Endothelial cell (in vitro differentiated cells): Measurements from ENCODE around the gene TMEM238L. TPM values are rescaled to one million over a fixed set of nuclear protein-coding genes. Genes with fewer than 3 reads are reported as not detected.

ENCODE experiments used
- DNase-seq: peaks from one replicate; pipeline ENCODE4 v3.0.0; 2021; ENCODE audit warnings: low spot score
- H3K27ac Mint-ChIP-seq: one replicate; pipeline ENCODE4 v1.8.0; 2021; ENCODE audit warnings: mixed read lengths, inconsistent platforms; ENCODE audit not compliant: unreplicated experiment
- H3K27me3 Mint-ChIP-seq: one replicate; pipeline ENCODE4 v1.8.0; 2021; ENCODE audit warnings: mild to moderate bottlenecking, moderate library complexity, mixed read lengths, inconsistent platforms; ENCODE audit not compliant: unreplicated experiment
- H3K36me3 Mint-ChIP-seq: one replicate; pipeline ENCODE4 v1.8.0; 2021; ENCODE audit warnings: mild to moderate bottlenecking, low read depth, mixed read lengths, inconsistent platforms; ENCODE audit not compliant: unreplicated experiment
- H3K4me1 Mint-ChIP-seq: one replicate; pipeline ENCODE4 v1.8.0; 2021; ENCODE audit warnings: mild to moderate bottlenecking, mixed read lengths, inconsistent platforms; ENCODE audit not compliant: unreplicated experiment
- H3K4me3 Mint-ChIP-seq: one replicate; pipeline ENCODE4 v1.8.0; 2021; ENCODE audit warnings: mild to moderate bottlenecking, mixed read lengths, inconsistent platforms; ENCODE audit not compliant: unreplicated experiment
- H3K9me3 Mint-ChIP-seq: one replicate; pipeline ENCODE4 v1.8.0; 2021; ENCODE audit warnings: mixed read lengths, inconsistent platforms; ENCODE audit not compliant: unreplicated experiment
- CTCF ChIP-seq: fragments of 200-600 bp; sonication (generic); IDR thresholded peaks from one replicate; pipeline ENCODE4 v1.5.0; 2021; ENCODE audit warnings: antibody characterized with exemption; ENCODE audit not compliant: unreplicated experiment
- total RNA-seq: library from RNA; stranded (reverse); fragmentation: NEBNext Ultra II Directional; extraction: Animal tissue kit (Norgen Biotek cat#: 25700); gene quantifications from one replicate; pipeline ENCODE4 v1.2.1, GENCODE V29; 2021; ENCODE audit not compliant: unreplicated experiment

TMEM238L gene
- total RNA-seq, 1 donor from 2014 or later, result not detected

GRCh38 chr17:10772425-10773380 lies 31.2 kb downstream of the TMEM238L start:
- no peaks in the 10 kb centered on the region for H3K9me3 Mint-ChIP-seq
- H3K4me1 Mint-ChIP-seq, result no peaks in the 10 kb centered on the region
- no peak overlapping the region for H3K27ac Mint-ChIP-seq
- TF ChIP-seq CTCF, result peak; percentile 98
- no peak overlapping the region for H3K4me3 Mint-ChIP-seq
- peak; percentile 47 for DNase-seq
- no peaks in the 10 kb centered on the region for H3K36me3 Mint-ChIP-seq
- H3K27me3 Mint-ChIP-seq, result peaks cover 3% of the 10 kb centered on the region

GRCh38 chr17:10771148-10771547 lies 32.8 kb downstream of the TMEM238L start:
- Mint-ChIP-seq H3K27me3 (peaks cover 3% of the 10 kb centered on the region), H3K4me3 (no peak overlapping the region), H3K36me3 (no peaks in the 10 kb centered on the region), H3K9me3 (no peaks in the 10 kb centered on the region), H3K27ac (no peak overlapping the region), H3K4me1 (no peaks in the 10 kb centered on the region)
- TF ChIP-seq CTCF, result no peak
- DNase-seq, result no peak

- no peak for TF ChIP-seq CTCF
- Mint-ChIP-seq H3K9me3 (no peaks in the 10 kb centered on the region), H3K36me3 (no peaks in the 10 kb centered on the region), H3K27me3 (peaks cover 1% of the 10 kb centered on the region), H3K4me3 (no peak overlapping the region), H3K27ac (no peak overlapping the region), H3K4me1 (no peaks in the 10 kb centered on the region)
- no peak for DNase-seq
Measured at GRCh38 chr17:10769840-10770239, 34.1 kb downstream of the TMEM238L start.

GRCh38 chr17:10768750-10769251 lies 35.1 kb downstream of the TMEM238L start:
- Mint-ChIP-seq H3K4me1 (no peaks in the 10 kb centered on the region), H3K9me3 (no peaks in the 10 kb centered on the region), H3K36me3 (no peaks in the 10 kb centered on the region), H3K27ac (no peak overlapping the region), H3K4me3 (no peak overlapping the region), H3K27me3 (peaks cover 1% of the 10 kb centered on the region)
- TF ChIP-seq CTCF, result no peak
- DNase-seq, result no peak

DNA sequence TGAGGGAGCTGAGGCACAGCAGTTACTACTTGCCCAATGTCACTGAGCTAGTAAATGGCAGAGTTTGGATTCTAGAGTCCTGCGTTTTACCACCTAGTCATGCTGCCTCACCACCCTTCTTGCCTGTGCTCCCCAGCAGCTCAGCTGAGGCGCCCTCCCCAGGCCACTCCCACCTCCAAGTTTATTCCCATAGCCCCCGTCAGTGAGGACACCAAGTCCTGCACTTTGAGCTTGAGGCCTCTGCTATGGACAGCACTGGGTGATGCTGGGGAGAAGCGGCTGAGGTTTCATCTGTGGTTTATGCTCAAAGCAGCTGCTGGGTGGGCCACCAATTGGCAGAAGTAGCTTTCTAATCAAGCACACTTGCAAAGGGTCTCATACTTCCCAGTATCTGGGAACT lies 36.7 kb downstream of the TMEM238L start:
- Mint-ChIP-seq H3K27me3 (peaks cover 1% of the 10 kb centered on the region), H3K27ac (no peak overlapping the region), H3K9me3 (no peaks in the 10 kb centered on the region), H3K4me3 (no peak overlapping the region), H3K4me1 (no peaks in the 10 kb centered on the region), H3K36me3 (no peaks in the 10 kb centered on the region)
- TF ChIP-seq CTCF, result no peak
- DNase-seq, result no peak
